ENCODE results near the gene GRWD1.

GRWD1 gene

DNA sequence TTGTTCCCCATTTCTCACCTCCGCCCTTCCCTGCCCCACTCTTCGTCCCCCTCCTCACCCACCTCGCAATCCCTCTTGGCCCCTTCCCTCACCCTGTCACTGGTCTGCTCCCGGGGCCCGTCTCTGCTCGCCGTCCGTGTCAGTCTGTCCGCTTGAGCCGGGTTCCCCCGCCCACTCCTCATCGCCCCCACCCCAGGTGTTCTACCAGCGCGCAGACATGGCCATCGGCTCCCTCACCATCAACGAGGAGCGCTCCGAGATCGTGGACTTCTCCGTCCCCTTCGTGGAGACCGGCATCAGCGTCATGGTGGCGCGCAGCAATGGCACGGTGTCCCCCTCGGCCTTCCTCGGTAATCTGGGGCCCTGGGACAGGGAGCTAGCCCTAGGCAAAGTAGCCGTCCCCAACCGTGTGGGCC is 30.0 kb upstream of the GRWD1 start:
- TF ChIP-seq, protein P1, sequence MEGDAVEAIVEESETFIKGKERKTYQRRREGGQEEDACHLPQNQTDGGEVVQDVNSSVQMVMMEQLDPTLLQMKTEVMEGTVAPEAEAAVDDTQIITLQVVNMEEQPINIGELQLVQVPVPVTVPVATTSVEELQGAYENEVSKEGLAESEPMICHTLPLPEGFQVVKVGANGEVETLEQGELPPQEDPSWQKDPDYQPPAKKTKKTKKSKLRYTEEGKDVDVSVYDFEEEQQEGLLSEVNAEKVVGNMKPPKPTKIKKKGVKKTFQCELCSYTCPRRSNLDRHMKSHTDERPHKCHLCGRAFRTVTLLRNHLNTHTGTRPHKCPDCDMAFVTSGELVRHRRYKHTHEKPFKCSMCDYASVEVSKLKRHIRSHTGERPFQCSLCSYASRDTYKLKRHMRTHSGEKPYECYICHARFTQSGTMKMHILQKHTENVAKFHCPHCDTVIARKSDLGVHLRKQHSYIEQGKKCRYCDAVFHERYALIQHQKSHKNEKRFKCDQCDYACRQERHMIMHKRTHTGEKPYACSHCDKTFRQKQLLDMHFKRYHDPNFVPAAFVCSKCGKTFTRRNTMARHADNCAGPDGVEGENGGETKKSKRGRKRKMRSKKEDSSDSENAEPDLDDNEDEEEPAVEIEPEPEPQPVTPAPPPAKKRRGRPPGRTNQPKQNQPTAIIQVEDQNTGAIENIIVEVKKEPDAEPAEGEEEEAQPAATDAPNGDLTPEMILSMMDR (IDR thresholded peaks at IDR 0.05; ENCODE audit: low read depth, low read length) = no peak
- no peak overlapping the region for H3K4me3 ChIP-seq (ENCODE audit: low read depth, low read length)

DNA sequence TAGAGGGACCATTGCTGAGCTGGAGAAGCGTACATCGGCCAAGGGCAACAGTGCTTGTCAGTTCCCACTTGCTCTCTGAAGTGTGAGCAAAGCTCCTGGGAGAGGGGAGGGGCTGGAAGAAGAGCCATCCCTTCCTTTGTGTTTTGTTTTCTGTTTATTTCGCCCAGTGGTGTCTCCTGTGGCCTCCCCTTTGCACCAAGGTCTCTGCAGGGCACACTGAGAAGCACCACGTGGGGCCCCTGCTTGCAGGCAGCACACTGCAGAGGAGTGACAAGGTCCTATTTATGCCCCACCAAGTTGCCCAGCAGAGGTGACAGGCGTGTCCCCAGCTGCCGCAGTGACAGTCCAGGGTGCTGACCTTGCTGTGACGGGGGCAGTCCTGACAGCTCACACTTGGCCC is 28.4 kb upstream of the GRWD1 start:
- TF ChIP-seq, protein P1 (IDR thresholded peaks at IDR 0.05; ENCODE audit: low read depth, low read length) = no peak
- no peak overlapping the region for H3K4me3 ChIP-seq (ENCODE audit: low read depth, low read length)

DNA sequence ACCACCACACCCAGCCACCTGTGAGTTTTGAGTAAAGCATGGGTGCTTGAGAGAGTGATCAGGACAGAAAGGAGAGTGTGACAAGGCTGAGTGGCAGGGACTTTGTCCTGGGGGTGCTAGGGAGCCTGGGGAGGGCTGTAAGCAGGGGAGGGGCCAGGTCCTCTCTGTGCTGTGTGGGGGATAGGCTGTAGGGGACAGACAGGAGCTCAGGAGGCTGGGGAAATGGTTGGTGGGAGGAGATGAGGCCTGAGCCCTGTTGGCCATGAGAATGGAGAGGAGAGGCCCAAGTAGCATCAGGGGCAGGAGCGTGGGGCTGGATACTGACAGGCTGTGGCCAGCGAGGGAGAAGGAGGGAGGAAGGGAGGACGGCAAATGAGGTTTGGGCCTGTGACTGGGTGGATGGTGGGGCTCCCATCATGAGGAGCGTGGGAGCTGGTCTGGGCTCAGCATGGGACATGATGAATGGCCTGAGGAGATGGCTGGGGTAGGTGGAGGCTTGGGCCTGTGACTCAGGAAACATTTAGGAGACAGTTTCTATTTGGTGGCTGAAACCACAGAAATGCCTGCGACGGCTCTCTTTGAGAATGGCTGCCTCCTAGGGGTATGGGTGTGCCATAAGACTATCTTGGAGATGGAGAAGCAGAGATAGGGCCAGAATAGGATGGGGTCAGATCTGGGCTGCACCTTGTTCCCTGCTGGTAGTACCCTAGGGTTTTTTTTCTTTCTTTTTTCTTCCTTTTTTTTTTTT is 27.3 kb upstream of the GRWD1 start:
- TF ChIP-seq, protein P1 (IDR thresholded peaks at IDR 0.05; ENCODE audit: low read depth, low read length) = no peak; the same call in 1 of the 2 replicates
- H3K4me3 ChIP-seq (ENCODE audit: low read depth, low read length) = no peak overlapping the region

DNA sequence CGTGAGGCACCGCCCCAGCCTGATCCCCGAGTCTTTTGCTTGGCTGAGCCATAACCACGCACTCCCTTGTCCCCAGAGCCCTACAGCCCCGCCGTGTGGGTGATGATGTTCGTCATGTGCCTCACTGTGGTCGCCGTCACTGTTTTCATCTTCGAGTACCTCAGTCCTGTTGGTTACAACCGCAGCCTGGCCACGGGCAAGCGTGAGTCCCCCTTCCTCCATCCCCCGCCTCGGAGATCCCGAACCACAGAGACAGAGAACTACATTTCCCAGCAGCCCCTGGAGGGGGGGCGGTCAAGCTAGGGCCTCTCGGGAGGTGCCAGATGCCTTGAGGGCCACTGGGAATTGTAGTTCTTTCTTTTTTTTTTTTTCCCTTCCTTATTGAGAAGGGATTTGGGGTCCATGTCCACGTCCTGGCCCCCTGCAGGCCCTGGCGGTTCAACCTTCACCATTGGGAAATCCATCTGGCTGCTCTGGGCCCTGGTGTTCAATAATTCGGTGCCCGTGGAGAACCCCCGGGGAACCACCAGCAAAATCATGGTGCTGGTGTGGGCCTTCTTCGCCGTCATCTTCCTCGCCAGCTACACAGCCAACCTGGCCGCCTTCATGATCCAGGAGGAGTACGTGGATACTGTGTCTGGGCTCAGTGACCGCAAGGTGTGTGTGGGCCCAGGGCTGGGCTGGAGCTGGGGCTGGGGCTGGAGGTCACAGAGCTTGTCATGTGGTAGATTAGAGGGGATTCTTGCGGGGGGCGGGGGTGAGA is 26.4 kb upstream of the GRWD1 start:
- TF ChIP-seq, protein P1 (IDR thresholded peaks at IDR 0.05; ENCODE audit: low read depth, low read length) = no peak
- H3K4me3 ChIP-seq (ENCODE audit: low read depth, low read length) = no peak overlapping the region

DNA sequence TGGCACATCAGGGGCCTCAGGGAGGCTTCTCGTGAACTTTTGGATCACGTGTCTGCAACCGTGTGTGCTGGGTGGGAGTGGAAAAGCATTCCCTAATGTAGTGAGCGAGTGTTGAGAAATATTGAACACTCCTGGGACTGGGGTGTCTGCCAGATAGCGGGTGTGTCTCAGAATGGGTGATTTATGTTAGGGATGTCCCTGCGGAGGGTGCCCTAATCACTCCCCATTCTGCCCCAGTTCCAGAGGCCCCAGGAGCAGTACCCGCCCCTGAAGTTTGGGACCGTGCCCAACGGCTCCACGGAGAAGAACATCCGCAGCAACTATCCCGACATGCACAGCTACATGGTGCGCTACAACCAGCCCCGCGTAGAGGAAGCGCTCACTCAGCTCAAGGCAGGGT is 24.2 kb upstream of the GRWD1 start:
- TF ChIP-seq, protein P1 (IDR thresholded peaks at IDR 0.05; ENCODE audit: low read depth, low read length) = no peak
- H3K4me3 ChIP-seq (ENCODE audit: low read depth, low read length) = no peak overlapping the region

GRCh38 chr19:48424694-48425219 is 21.0 kb upstream of the GRWD1 start:
- peak overlapping the region; percentile 20; the same call in 1 of the 2 replicates for H3K4me3 ChIP-seq (ENCODE audit: low read depth, low read length)
- TF ChIP-seq, protein P1 (IDR thresholded peaks at IDR 0.05; ENCODE audit: low read depth, low read length) = no peak

GRCh38 chr19:48428670-48429069 is 17.1 kb upstream of the GRWD1 start:
- TF ChIP-seq, protein P1 (IDR thresholded peaks at IDR 0.05; ENCODE audit: low read depth, low read length) = no peak
- no peak overlapping the region for H3K4me3 ChIP-seq (ENCODE audit: low read depth, low read length)
